GM23338 (cell line): ENCODE results near the gene MAMDC2. TPM values are rescaled to one million over a fixed set of nuclear protein-coding genes. Genes with fewer than 3 reads are reported as not detected.

Experiments
- ATAC-seq: fragments of 200-7000 bp; cut with Tn5 transposase; 3 replicates; pipeline ENCODE4 v1.9.1; 2020
- DNase-seq: peaks from one replicate; pipeline ENCODE4 v3.0.0-alpha.2; 2015; ENCODE audit warnings: low spot score
- H2AFZ ChIP-seq: fragments of 200-600 bp; sonication (generic); 2 replicates; pipeline ENCODE4 v1.8.0; 2016; ENCODE audit warnings: antibody characterized with exemption, mild to moderate bottlenecking, moderate library complexity
- H3F3A ChIP-seq: fragments of 200-600 bp; sonication (generic); replicated peaks from 2 replicates; pipeline ENCODE4 v1.8.0; 2017; ENCODE audit warnings: antibody characterized with exemption, mixed run types, low read depth
- H3K27ac ChIP-seq: fragments of 200-600 bp; sonication (generic); 2 replicates; pipeline ENCODE4 v1.6.1; 2016; ENCODE audit warnings: low read depth
- H3K27me3 ChIP-seq: fragments of 200-600 bp; sonication (generic); 2 replicates; pipeline ENCODE4 v1.8.0; 2016; ENCODE audit warnings: mild to moderate bottlenecking, mixed run types, moderate library complexity; ENCODE audit not compliant: insufficient read depth
- H3K36me3 ChIP-seq: fragments of 200-600 bp; sonication (generic); 2 replicates; pipeline ENCODE4 v1.8.0; 2016; ENCODE audit warnings: mild to moderate bottlenecking; ENCODE audit not compliant: insufficient read depth
- H3K4me1 ChIP-seq: fragments of 200-600 bp; sonication (generic); 2 replicates; pipeline ENCODE4 v1.8.0; 2016; ENCODE audit warnings: mild to moderate bottlenecking, moderate library complexity; ENCODE audit not compliant: insufficient read depth
- H3K4me2 ChIP-seq: fragments of 200-600 bp; sonication (generic); 2 replicates; pipeline ENCODE4 v1.7.1; 2017; ENCODE audit warnings: mixed run types
- H3K4me3 ChIP-seq: fragments of 200-600 bp; sonication (generic); 2 replicates; pipeline ENCODE4 v1.6.1; 2016; ENCODE audit warnings: mixed run types
- H3K79me2 ChIP-seq: fragments of 200-600 bp; sonication (generic); replicated peaks from 2 replicates; pipeline ENCODE4 v1.8.0; 2017; ENCODE audit warnings: mild to moderate bottlenecking; ENCODE audit not compliant: insufficient read depth
- H3K9me2 ChIP-seq: fragments of 200-600 bp; sonication (generic); 2 replicates; pipeline ENCODE4 v1.8.0; 2017; ENCODE audit not compliant: insufficient read depth
- H4K20me1 ChIP-seq: fragments of 200-600 bp; sonication (generic); replicated peaks from 2 replicates; pipeline ENCODE4 v1.8.0; 2017; ENCODE audit warnings: mild to moderate bottlenecking; ENCODE audit not compliant: insufficient read depth
- H3K27ac Mint-ChIP-seq: 2 replicates; pipeline ENCODE4 v1.8.0; 2020; ENCODE audit warnings: inconsistent platforms, mild to moderate bottlenecking, moderate library complexity, mixed read lengths
- H3K27me3 Mint-ChIP-seq: 3 replicates; pipeline ENCODE4 v1.8.0; 2022; ENCODE audit warnings: low read depth, mild to moderate bottlenecking, moderate library complexity, mixed read lengths, inconsistent platforms; ENCODE audit not compliant: insufficient read depth, poor library complexity
- H3K36me3 Mint-ChIP-seq: 3 replicates; pipeline ENCODE4 v1.8.0; 2021; ENCODE audit warnings: low read depth, mild to moderate bottlenecking, inconsistent platforms, moderate library complexity, mixed read lengths
- H3K4me1 Mint-ChIP-seq: 3 replicates; pipeline ENCODE4 v1.8.0; 2020; ENCODE audit warnings: mild to moderate bottlenecking, inconsistent platforms, mixed read lengths
- H3K4me3 Mint-ChIP-seq: 3 replicates; pipeline ENCODE4 v1.8.0; 2021; ENCODE audit warnings: moderate library complexity, mild to moderate bottlenecking, inconsistent platforms, mixed read lengths
- H3K9me3 Mint-ChIP-seq: 3 replicates; pipeline ENCODE4 v1.8.0; 2020; ENCODE audit warnings: moderate library complexity, mild to moderate bottlenecking, inconsistent platforms, mixed read lengths
- CREB1 ChIP-seq: fragments of 250-450 bp; sonication (Bioruptor Pico); IDR thresholded peaks from 2 replicates; pipeline ENCODE4 v1.5.0; 2020; ENCODE audit warnings: low read depth, mild to moderate bottlenecking, moderate library complexity
- CTCF ChIP-seq, 2 experiments: fragments of 200-600 bp in 1 of 2; sonication (generic) in 1 of 2; conservative IDR thresholded peaks; 2 replicates each; pipeline versions ENCODE4 v1.5.1 to v1.6.1; 2016 to 2017; ENCODE audit warnings: antibody characterized with exemption in 2 of 2, low read depth in 2 of 2, mild to moderate bottlenecking in 2 of 2, moderate library complexity in 1 of 2
- EZH2phosphoT487 ChIP-seq: fragments of 200-600 bp; sonication (generic); IDR thresholded peaks from one replicate; pipeline ENCODE4 v1.8.1; 2018; ENCODE audit warnings: antibody characterized with exemption; ENCODE audit not compliant: unreplicated experiment
- JUNB ChIP-seq: IDR thresholded peaks from one replicate; pipeline ENCODE4 v1.6.1; 2016; ENCODE audit warnings: antibody characterized with exemption; ENCODE audit not compliant: unreplicated experiment
- NANOG ChIP-seq: IDR thresholded peaks from 2 replicates; pipeline ENCODE4 v1.6.1; 2016; ENCODE audit warnings: antibody characterized with exemption, borderline replicate concordance
- POLR2AphosphoS5 ChIP-seq: IDR thresholded peaks from 2 replicates; pipeline ENCODE4 v1.6.1; 2016; ENCODE audit warnings: antibody characterized with exemption, low read depth
- REST ChIP-seq: IDR thresholded peaks from one replicate; pipeline ENCODE4 v1.6.1; 2018; ENCODE audit warnings: antibody characterized with exemption; ENCODE audit not compliant: unreplicated experiment
- STAT1 ChIP-seq: IDR thresholded peaks from one replicate; pipeline ENCODE4 v1.6.1; 2016; ENCODE audit warnings: antibody characterized with exemption; ENCODE audit not compliant: unreplicated experiment
- ZNF114 ChIP-seq: fragments of 250-450 bp; sonication (Bioruptor Pico); IDR thresholded peaks from 2 replicates; pipeline ENCODE4 v1.5.0; 2020; ENCODE audit warnings: mild to moderate bottlenecking, moderate library complexity
- ZNF331 ChIP-seq: fragments of 250-450 bp; sonication (Bioruptor Pico); IDR thresholded peaks from 2 replicates; pipeline ENCODE4 v1.5.0; 2020; ENCODE audit warnings: low read depth, mild to moderate bottlenecking, moderate library complexity
- ZNF462 ChIP-seq: fragments of 250-450 bp; sonication (Bioruptor Pico); IDR thresholded peaks from 2 replicates; pipeline ENCODE4 v1.5.0; 2020; ENCODE audit warnings: mild to moderate bottlenecking, moderate library complexity
- polyA plus RNA-seq: library from polyadenylated mRNA; unstranded; fragments of >200 nt; fragmentation: Nextera tagmentation; extraction: Ambion mirVana; gene quantifications from 2 replicates; pipeline ENCODE4 v1.2.1, GENCODE V29; 2016
- total RNA-seq: library from RNA; depleted of rRNA; stranded (reverse); fragments of >200 nt; shearing (Covaris generic); gene quantifications from 2 replicates; pipeline ENCODE4 v1.2.3, GENCODE V29; 2014
- TF ChIP-seq, protein P1 (sequence below): IDR thresholded peaks from 2 replicates; pipeline ENCODE4 v1.6.1; 2016; ENCODE audit warnings: antibody characterized with exemption

The MAMDC2 gene
- total and polyA plus RNA-seq, 2 experiments from 2014 or later, result 7.7 to 19.6 TPM

GRCh38 chr9:69997524-69997923, 46.1 kb upstream of the MAMDC2 start:
- Histone ChIP-seq H3K9me2 (peaks cover 15% of the 10 kb centered on the region), H3K27me3 (no peaks in the 10 kb centered on the region), H3K27ac (no peak overlapping the region), H2AFZ (no peak overlapping the region), H3K4me3 (no peak overlapping the region), H4K20me1 (no peaks in the 10 kb centered on the region), H3K4me2 (no peak overlapping the region), H3K79me2 (no peaks in the 10 kb centered on the region), H3F3A (no peaks in the 10 kb centered on the region), H3K4me1 (peaks cover 7% of the 10 kb centered on the region; the same call in 1 of the 2 replicates), H3K36me3 (no peaks in the 10 kb centered on the region)
- no peak overlapping the region for H3K27ac Mint-ChIP-seq
- no peak for ATAC-seq
- no peaks in the 10 kb centered on the region for H3K36me3 Mint-ChIP-seq
- peaks cover 13% of the 10 kb centered on the region for H3K4me1 Mint-ChIP-seq
- no peaks in the 10 kb centered on the region for H3K9me3 Mint-ChIP-seq
- H3K4me3 Mint-ChIP-seq, result no peak overlapping the region
- H3K27me3 Mint-ChIP-seq, result no peaks in the 10 kb centered on the region
- no peak for DNase-seq
- TF ChIP-seq ZNF331 (CRISPR knock-in tag) (no peak), CREB1 (no peak), ZNF462 (CRISPR knock-in tag) (no peak), EZH2phosphoT487 (no peak), CTCF (conservative IDR thresholded peaks at IDR 0.05; ENCODE audit: low read depth in 2 of 2) (no peak), NANOG (no peak), JUNB (no peak), STAT1 (no peak), REST (no peak), ZNF114 (CRISPR knock-in tag) (no peak), POLR2AphosphoS5 (no peak)
- TF ChIP-seq, protein P1, sequence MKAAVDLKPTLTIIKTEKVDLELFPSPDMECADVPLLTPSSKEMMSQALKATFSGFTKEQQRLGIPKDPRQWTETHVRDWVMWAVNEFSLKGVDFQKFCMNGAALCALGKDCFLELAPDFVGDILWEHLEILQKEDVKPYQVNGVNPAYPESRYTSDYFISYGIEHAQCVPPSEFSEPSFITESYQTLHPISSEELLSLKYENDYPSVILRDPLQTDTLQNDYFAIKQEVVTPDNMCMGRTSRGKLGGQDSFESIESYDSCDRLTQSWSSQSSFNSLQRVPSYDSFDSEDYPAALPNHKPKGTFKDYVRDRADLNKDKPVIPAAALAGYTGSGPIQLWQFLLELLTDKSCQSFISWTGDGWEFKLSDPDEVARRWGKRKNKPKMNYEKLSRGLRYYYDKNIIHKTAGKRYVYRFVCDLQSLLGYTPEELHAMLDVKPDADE, result no peak
